MCF 10A (cell line): ENCODE measurements around the gene FBXO3. TPM values are rescaled to one million over a fixed set of nuclear protein-coding genes. Genes with fewer than 3 reads are reported as not detected.

Source experiments
- BruUV-seq: library from RNA; stranded (reverse); fragments of 400-500 nt; replicated peaks from 2 replicates; lab custom pipeline; 2021; lab: Mats Ljungman, UMichigan
- CTCF ChIA-PET: fragments of 300-600 bp; sonication (Branson Sonifier 250); formaldehyde crosslinking; extraction: SDS; loops from one replicate; lab custom pipeline; 2021; ENCODE audit warnings: antibody characterized with exemption, inconsistent platforms; lab: Yijun Ruan, JAX
- POLR2A ChIA-PET: fragments of 300-600, 350-650 bp; sonication (Branson Sonifier 250); formaldehyde crosslinking; extraction: SDS; loops from one replicate; lab custom pipeline; 2020; ENCODE audit warnings: antibody characterized with exemption, inconsistent platforms; lab: Yijun Ruan, JAX
- DNase-seq: peaks from one replicate; pipeline ENCODE4 v3.0.0-alpha.2; 2018; ENCODE audit not compliant: unreplicated experiment
- H3K27ac Mint-ChIP-seq: one replicate; pipeline ENCODE4 v1.8.0; 2022; ENCODE audit warnings: mild to moderate bottlenecking, low read depth, mixed read lengths; ENCODE audit not compliant: unreplicated experiment
- H3K27me3 Mint-ChIP-seq: one replicate; pipeline ENCODE4 v1.8.0; 2022; ENCODE audit warnings: mixed read lengths; ENCODE audit not compliant: insufficient read depth, unreplicated experiment
- H3K36me3 Mint-ChIP-seq: one replicate; pipeline ENCODE4 v1.8.0; 2022; ENCODE audit warnings: mild to moderate bottlenecking, moderate library complexity, mixed read lengths; ENCODE audit not compliant: insufficient read depth, unreplicated experiment
- H3K4me1 Mint-ChIP-seq: one replicate; pipeline ENCODE4 v1.8.0; 2022; ENCODE audit warnings: mixed read lengths; ENCODE audit not compliant: insufficient read depth, unreplicated experiment
- H3K4me3 Mint-ChIP-seq: one replicate; pipeline ENCODE4 v1.8.0; 2022; ENCODE audit warnings: mild to moderate bottlenecking, moderate library complexity, mixed read lengths; ENCODE audit not compliant: unreplicated experiment
- H3K9me3 Mint-ChIP-seq: one replicate; pipeline ENCODE4 v1.8.0; 2022; ENCODE audit warnings: mixed read lengths; ENCODE audit not compliant: unreplicated experiment
- CTCF ChIP-seq: fragments of 200-600 bp; IDR thresholded peaks from one replicate; pipeline ENCODE4 v1.8.0; 2022; ENCODE audit warnings: antibody characterized with exemption, mild to moderate bottlenecking; ENCODE audit not compliant: unreplicated experiment
- intact Hi-C: fragments of 100-400 bp; cut with micrococcal nuclease; formaldehyde crosslinking; loops from 2 replicates; pipeline ENCODE4 v1.14.1; 2022
- total RNA-seq: library from RNA; stranded (reverse); gene quantifications from 2 replicates; pipeline ENCODE4 v1.2.3, GENCODE V29; 2022

Gene FBXO3
- total RNA-seq, 1 experiment from 2014 or later = 20.1 TPM

GRCh38 chr11:33773404-33773986 lies 825 bp downstream of the FBXO3 start:
- no peak for TF ChIP-seq CTCF
- DNase-seq = peak; percentile 8
- H3K9me3 Mint-ChIP-seq = no peaks in the 10 kb centered on the region
- H3K4me1 Mint-ChIP-seq = peaks cover 25% of the 10 kb centered on the region
- ChIA-PET POLR2A (interaction anchor here (1.1 to 3.2 kb wide), 11 partner anchors 19 to 278 kb away, joined by 3 to 27 read pairs (median 4); partner anchors contain the start of genes CAPRIN1 and CD59), CTCF (interaction anchor here (0.7 to 1.6 kb wide), 6 partner anchors 15 to 881 kb away, joined by 3 to 4 read pairs (median 3); no protein-coding TSS in a partner anchor)
- intact Hi-C loops = no loop called here
- no TSS peak for BruUV-seq
- peak overlapping the region; percentile 93 for H3K27ac Mint-ChIP-seq
- no peaks in the 10 kb centered on the region for H3K27me3 Mint-ChIP-seq
- peak overlapping the region; percentile 88 for H3K4me3 Mint-ChIP-seq
- peaks cover 13% of the 10 kb centered on the region for H3K36me3 Mint-ChIP-seq

GRCh38 chr11:33772870-33773269 lies 1.4 kb downstream of the FBXO3 start:
- Mint-ChIP-seq H3K27me3 (no peaks in the 10 kb centered on the region), H3K36me3 (peaks cover 19% of the 10 kb centered on the region), H3K4me1 (peaks cover 25% of the 10 kb centered on the region), H3K27ac (no peak overlapping the region), H3K9me3 (no peaks in the 10 kb centered on the region), H3K4me3 (peak overlapping the region; percentile 88)
- ChIA-PET CTCF (interaction anchor here (0.6 to 1.6 kb wide), 8 partner anchors 16 to 881 kb away, joined by 3 to 4 read pairs (median 3); no protein-coding TSS in a partner anchor), POLR2A (interaction anchor here (0.8 to 3.2 kb wide), 10 partner anchors 22 to 279 kb away, joined by 3 to 27 read pairs (median 4); partner anchors contain the start of genes CAPRIN1 and CD59)
- DNase-seq = no peak
- TF ChIP-seq CTCF = no peak
- intact Hi-C loops = no loop called here
- BruUV-seq = no TSS peak

GRCh38 chr11:33772300-33772699 lies 2.0 kb downstream of the FBXO3 start:
- no TSS peak for BruUV-seq
- intact Hi-C loops = no loop called here
- Mint-ChIP-seq H3K4me1 (peaks cover 25% of the 10 kb centered on the region), H3K36me3 (peaks cover 21% of the 10 kb centered on the region), H3K9me3 (no peaks in the 10 kb centered on the region), H3K4me3 (peak overlapping the region; percentile 88), H3K27ac (no peak overlapping the region), H3K27me3 (no peaks in the 10 kb centered on the region)
- no peak for TF ChIP-seq CTCF
- CTCF ChIA-PET = interaction anchor here (0.6 to 1.6 kb wide), 6 partner anchors 51 to 84 kb away, joined by 3 to 4 read pairs (median 3); no protein-coding TSS in a partner anchor
- peak; percentile 54 for DNase-seq
- POLR2A ChIA-PET = interaction anchor here (0.6 to 3.2 kb wide), 11 partner anchors 22 to 414 kb away, joined by 3 to 27 read pairs (median 4); partner anchors contain the start of genes CAPRIN1 and CD59

GRCh38 chr11:33770236-33770635 lies 4.1 kb downstream of the FBXO3 start:
- POLR2A ChIA-PET = no interaction called here
- Mint-ChIP-seq H3K4me1 (peaks cover 25% of the 10 kb centered on the region), H3K36me3 (peaks cover 42% of the 10 kb centered on the region), H3K4me3 (no peak overlapping the region), H3K9me3 (no peaks in the 10 kb centered on the region), H3K27ac (no peak overlapping the region), H3K27me3 (no peaks in the 10 kb centered on the region)
- no peak for TF ChIP-seq CTCF
- no TSS peak for BruUV-seq
- intact Hi-C loops = no loop called here
- CTCF ChIA-PET = interaction anchor here (0.7 kb wide), 1 partner anchor 28 kb away, joined by 4 read pairs; no protein-coding TSS in a partner anchor
- DNase-seq = no peak
